ENCODE results near the gene EPB41L3.

DNA sequence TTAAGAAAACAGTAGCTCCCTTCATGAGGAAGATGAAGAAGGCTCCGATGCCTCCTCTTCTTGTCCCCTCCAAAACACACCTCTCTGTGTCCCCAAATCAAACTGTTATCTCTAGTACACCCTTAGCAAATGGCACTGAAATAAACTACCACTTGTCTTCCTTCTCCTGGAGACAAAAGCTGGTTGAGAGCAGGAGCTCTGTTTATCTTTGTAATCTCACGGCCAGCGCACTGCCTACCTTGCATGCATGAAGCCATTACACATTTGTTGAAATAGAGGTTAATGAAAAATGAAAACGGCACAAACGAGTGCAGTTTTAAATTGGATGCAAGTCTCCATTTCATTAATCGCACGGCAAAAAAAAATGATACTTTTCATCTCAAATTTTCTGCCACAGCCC is 113.7 kb downstream of the EPB41L3 start:
- TF ChIP-seq, protein P1, sequence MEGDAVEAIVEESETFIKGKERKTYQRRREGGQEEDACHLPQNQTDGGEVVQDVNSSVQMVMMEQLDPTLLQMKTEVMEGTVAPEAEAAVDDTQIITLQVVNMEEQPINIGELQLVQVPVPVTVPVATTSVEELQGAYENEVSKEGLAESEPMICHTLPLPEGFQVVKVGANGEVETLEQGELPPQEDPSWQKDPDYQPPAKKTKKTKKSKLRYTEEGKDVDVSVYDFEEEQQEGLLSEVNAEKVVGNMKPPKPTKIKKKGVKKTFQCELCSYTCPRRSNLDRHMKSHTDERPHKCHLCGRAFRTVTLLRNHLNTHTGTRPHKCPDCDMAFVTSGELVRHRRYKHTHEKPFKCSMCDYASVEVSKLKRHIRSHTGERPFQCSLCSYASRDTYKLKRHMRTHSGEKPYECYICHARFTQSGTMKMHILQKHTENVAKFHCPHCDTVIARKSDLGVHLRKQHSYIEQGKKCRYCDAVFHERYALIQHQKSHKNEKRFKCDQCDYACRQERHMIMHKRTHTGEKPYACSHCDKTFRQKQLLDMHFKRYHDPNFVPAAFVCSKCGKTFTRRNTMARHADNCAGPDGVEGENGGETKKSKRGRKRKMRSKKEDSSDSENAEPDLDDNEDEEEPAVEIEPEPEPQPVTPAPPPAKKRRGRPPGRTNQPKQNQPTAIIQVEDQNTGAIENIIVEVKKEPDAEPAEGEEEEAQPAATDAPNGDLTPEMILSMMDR (IDR thresholded peaks at IDR 0.05): no peak
- TF ChIP-seq POLR2AphosphoS5 (IDR thresholded peaks at IDR 0.05): no peak

All from prostate gland (tissue), 2 donors.